Adipocyte (in vitro differentiated cells): ENCODE measurements around the gene RPS16.

Experiments
- DNase-seq: peaks from one replicate; pipeline ENCODE4 v3.0.0-alpha.2; 2015; ENCODE audit warnings: low read depth
- H3K27me3 ChIP-seq: replicated peaks from 2 replicates; pipeline ENCODE4 v1.7.0; 2013; ENCODE audit warnings: mild to moderate bottlenecking, low read length, moderate library complexity; ENCODE audit not compliant: control insufficient read depth, insufficient read depth
- H3K36me3 ChIP-seq: 2 replicates; pipeline ENCODE4 v1.7.0; 2013; ENCODE audit warnings: low read length, mild to moderate bottlenecking, moderate library complexity; ENCODE audit not compliant: control insufficient read depth, insufficient read depth, severe bottlenecking
- H3K4me1 ChIP-seq: 2 replicates; pipeline ENCODE4 v1.7.0; 2013; ENCODE audit warnings: mild to moderate bottlenecking, low read length, moderate library complexity; ENCODE audit not compliant: control insufficient read depth, insufficient read depth
- H3K4me3 ChIP-seq: 2 replicates; pipeline ENCODE4 v1.7.0; 2013; ENCODE audit warnings: mild to moderate bottlenecking, low read length, moderate library complexity
- H3K9ac ChIP-seq: 2 replicates; pipeline ENCODE4 v1.7.0; 2013; ENCODE audit warnings: mild to moderate bottlenecking, low read length, moderate library complexity
- H3K9me3 ChIP-seq: 2 replicates; pipeline ENCODE4 v1.7.0; 2013; ENCODE audit warnings: mild to moderate bottlenecking, low read length, moderate library complexity; ENCODE audit not compliant: control insufficient read depth

The RPS16 gene

GRCh38 chr19:39410831-39411080 is 25.0 kb downstream of the RPS16 start:
- Histone ChIP-seq H3K36me3 (peaks cover 15% of the 10 kb centered on the region), H3K9ac (peak overlapping the region; percentile 100), H3K27me3 (no peaks in the 10 kb centered on the region), H3K9me3 (no peaks in the 10 kb centered on the region), H3K4me1 (peaks cover 48% of the 10 kb centered on the region), H3K4me3 (peak overlapping the region; percentile 99)
- DNase-seq, result no peak

DNA sequence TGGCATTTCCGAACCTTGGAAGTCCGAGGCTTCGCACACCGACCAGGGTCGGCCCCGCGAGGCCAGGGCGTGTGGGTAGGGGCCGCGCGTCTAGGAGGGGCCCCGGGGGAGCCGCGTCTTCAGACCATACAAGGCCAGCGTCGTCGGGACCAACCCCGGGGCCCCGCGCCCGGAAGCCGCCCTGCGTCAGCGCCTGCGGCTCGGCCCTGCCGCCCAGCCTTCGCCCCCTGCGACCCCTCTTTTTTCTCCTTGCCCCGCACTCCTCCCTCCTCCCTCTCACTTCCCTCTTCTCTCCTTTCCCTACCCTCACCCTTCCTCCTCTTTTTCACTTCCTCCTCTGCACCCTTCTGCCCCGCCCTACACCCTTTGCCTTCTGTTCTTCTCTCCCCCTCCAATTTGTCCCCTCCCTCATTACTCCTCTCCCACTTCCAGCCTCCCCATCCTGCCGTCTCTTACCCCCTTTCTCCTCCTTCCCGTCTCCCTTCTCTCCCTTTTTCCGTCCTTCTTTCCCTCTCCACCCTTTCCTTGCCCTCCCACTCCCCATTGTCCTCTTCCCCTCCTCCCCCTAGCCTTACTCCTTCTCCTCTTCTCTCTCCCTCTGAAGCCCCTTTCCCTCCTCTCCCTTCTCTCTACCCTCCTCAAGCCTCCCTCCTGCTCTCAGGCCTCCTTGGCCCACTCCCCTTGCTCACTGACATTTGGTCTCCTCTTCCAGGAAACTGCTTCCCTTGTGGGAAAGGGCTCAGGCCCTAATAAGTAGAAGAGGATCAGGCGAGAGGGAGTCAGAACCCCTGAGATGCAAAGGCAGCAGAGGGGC is 25.5 kb downstream of the RPS16 start:
- Histone ChIP-seq H3K27me3 (no peaks in the 10 kb centered on the region), H3K9ac (peak overlapping the region; percentile 100), H3K4me1 (peaks cover 44% of the 10 kb centered on the region), H3K4me3 (peak overlapping the region; percentile 99), H3K9me3 (no peaks in the 10 kb centered on the region), H3K36me3 (peaks cover 15% of the 10 kb centered on the region)
- peak; percentile 88 for DNase-seq

DNA sequence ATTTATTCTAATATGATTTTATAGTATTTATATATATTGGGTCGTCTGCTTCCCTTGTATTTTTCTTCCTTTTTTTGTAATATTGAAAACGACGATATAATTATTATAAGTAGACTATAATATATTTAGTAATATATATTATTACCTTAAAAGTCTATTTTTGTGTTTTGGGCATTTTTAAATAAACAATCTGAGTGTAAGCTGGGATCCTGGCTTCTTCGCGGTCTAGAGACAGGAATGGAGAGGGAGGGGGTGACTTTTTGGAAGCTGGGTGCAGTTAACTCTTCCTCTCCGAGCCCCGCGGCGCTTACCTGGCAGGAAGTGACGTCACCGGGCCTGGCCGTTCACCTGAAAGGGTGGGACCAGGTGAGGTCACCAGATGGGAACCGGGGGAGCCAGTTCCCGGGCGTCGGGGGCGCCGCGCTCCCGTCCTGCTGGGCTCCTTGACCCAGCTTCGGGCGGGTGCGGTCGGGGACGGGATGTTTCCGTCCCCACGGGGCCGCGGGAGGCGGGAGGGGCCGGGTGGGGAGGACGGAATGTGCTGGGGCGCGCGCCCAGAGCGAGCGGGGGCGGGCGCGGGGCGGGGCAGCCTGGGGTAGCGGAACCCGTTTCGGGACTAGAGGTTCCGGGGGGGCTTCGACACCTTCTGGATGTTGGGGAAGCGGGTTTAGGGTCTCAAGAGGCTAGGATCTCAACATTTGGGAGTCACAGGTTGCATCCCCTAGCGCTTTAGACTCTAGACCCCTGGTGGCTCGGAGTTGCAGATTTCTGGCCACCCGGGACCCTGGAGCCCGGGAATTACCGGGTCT is 26.3 kb downstream of the RPS16 start:
- Histone ChIP-seq H3K27me3 (no peaks in the 10 kb centered on the region), H3K36me3 (peaks cover 15% of the 10 kb centered on the region), H3K4me1 (peaks cover 36% of the 10 kb centered on the region), H3K9ac (peak overlapping the region; percentile 100), H3K9me3 (no peaks in the 10 kb centered on the region), H3K4me3 (peak overlapping the region; percentile 99)
- peak; percentile 93 for DNase-seq

DNA sequence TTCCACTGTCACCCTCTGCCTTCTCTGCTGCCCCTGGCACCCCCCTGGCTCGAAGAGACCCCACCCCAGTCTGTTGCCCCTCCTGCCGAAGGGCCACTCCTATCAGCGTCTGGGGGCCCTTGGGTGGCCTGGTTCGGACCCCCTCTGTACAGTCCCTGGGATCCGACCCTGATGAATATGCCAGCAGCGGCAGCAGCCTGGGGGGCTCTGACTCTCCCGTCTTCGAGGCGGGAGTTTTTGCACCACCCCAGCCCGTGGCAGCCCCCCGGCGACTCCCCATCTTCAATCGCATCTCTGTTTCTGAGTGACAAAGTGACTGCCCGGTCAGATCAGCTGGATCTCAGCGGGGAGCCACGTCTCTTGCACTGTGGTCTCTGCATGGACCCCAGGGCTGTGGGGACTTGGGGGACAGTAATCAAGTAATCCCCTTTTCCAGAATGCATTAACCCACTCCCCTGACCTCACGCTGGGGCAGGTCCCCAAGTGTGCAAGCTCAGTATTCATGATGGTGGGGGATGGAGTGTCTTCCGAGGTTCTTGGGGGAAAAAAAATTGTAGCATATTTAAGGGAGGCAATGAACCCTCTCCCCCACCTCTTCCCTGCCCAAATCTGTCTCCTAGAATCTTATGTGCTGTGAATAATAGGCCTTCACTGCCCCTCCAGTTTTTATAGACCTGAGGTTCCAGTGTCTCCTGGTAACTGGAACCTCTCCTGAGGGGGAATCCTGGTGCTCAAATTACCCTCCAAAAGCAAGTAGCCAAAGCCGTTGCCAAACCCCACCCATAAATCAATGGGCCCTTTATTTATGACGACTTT is 27.1 kb downstream of the RPS16 start:
- Histone ChIP-seq H3K9ac (peak overlapping the region; percentile 100), H3K36me3 (peaks cover 15% of the 10 kb centered on the region), H3K4me1 (peaks cover 34% of the 10 kb centered on the region), H3K27me3 (no peaks in the 10 kb centered on the region), H3K9me3 (no peaks in the 10 kb centered on the region), H3K4me3 (peak overlapping the region; percentile 99)
- DNase-seq, result peak; percentile 64

DNA sequence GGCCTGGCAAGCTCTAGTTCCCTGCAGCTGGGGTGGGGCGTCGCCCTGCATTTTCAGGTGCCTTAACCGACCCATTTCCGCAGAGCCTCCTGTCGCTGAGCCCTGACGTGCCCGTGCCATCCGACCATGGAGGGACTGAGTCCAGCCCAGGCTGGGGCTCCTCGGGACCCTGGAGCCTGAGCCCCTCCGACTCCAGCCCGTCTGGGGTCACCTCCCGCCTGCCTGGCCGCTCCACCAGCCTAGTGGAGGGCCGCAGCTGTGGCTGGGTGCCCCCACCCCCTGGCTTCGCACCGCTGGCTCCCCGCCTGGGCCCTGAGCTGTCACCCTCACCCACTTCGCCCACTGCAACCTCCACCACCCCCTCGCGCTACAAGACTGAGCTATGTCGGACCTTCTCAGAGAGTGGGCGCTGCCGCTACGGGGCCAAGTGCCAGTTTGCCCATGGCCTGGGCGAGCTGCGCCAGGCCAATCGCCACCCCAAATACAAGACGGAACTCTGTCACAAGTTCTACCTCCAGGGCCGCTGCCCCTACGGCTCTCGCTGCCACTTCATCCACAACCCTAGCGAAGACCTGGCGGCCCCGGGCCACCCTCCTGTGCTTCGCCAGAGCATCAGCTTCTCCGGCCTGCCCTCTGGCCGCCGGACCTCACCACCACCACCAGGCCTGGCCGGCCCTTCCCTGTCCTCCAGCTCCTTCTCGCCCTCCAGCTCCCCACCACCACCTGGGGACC is 27.9 kb downstream of the RPS16 start:
- no peaks in the 10 kb centered on the region for H3K27me3 ChIP-seq
- no peaks in the 10 kb centered on the region for H3K9me3 ChIP-seq
- DNase-seq, result peak; percentile 66
- peak overlapping the region; percentile 99 for H3K4me3 ChIP-seq
- H3K36me3 ChIP-seq, result peaks cover 15% of the 10 kb centered on the region
- peaks cover 38% of the 10 kb centered on the region for H3K4me1 ChIP-seq
- H3K9ac ChIP-seq, result peak overlapping the region; percentile 100

DNA sequence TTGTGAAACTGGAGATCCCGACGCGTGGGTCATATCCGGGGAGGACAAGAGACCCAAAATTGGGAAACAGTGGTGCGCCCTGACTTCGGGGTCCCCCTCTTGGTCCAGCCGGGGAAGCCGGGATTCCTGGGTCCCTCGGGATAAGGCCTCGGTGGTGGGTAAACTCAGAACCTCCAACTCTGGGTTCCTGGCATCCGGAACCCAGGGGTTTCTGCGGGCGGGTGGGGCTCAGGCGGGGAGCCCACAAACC is 28.4 kb downstream of the RPS16 start:
- Histone ChIP-seq H3K9me3 (no peaks in the 10 kb centered on the region), H3K4me3 (peak overlapping the region; percentile 99), H3K4me1 (peaks cover 42% of the 10 kb centered on the region), H3K36me3 (peaks cover 15% of the 10 kb centered on the region), H3K9ac (peak overlapping the region; percentile 100), H3K27me3 (no peaks in the 10 kb centered on the region)
- no peak for DNase-seq

DNA sequence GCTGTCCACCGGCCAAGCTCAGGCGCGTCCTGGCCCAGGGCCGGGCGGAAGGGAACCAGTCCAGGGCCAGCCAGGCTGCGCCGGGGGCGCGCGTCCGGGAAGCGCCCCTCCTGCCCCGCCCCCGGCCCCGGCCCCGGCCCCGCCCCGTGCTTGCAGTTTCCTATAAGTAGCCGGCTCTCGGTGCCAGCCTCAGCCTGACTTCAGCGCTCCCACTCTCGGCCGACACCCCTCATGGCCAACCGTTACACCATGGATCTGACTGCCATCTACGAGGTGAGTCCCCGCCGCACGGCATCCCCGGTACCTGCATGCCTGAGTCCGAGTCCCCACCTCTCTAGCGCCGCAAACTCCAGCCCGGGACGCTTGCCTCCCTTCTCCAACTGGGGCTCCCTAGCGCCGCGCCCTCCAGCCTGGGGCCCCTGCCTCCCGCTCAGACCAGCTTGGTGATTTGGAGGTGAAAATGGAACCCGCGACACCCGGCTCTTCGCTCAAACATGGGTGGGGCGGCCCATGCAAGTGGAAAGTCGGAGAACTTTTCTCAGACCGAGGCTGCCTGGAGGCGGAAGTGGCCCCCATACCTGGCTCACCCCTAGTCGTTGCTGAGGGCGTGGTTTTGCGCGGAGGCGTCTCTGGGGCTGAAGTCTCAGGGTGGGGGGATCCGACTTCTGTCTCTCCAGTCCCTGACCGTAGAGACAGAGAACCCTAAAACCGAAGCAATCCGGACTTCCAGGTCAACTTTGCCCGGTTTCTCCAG is 28.9 kb downstream of the RPS16 start, which contains the start of gene ZFP36:
ZFP36 (plus strand) TSS at position 192 of the 754 bp plus-strand sequence; CDS start at position 250, 58 bp downstream.
- peak; percentile 95 for DNase-seq
- H3K9me3 ChIP-seq, result no peaks in the 10 kb centered on the region
- no peaks in the 10 kb centered on the region for H3K27me3 ChIP-seq
- peak within 1 kb of the TSS; percentile 99 for H3K4me3 ChIP-seq
- peaks cover 15% of the 10 kb centered on the region for H3K36me3 ChIP-seq
- peaks cover 47% of the 10 kb centered on the region for H3K4me1 ChIP-seq
- H3K9ac ChIP-seq, result peak within 1 kb of the TSS; percentile 100

GRCh38 chr19:39405958-39406655 is 29.6 kb downstream of the RPS16 start:
- H3K36me3 ChIP-seq, result peaks cover 15% of the 10 kb centered on the region
- no peaks in the 10 kb centered on the region for H3K9me3 ChIP-seq
- H3K27me3 ChIP-seq, result no peaks in the 10 kb centered on the region
- H3K9ac ChIP-seq, result peak overlapping the region; percentile 88
- peak overlapping the region; percentile 83 for H3K4me3 ChIP-seq
- no peak for DNase-seq
- H3K4me1 ChIP-seq, result peaks cover 47% of the 10 kb centered on the region

DNA sequence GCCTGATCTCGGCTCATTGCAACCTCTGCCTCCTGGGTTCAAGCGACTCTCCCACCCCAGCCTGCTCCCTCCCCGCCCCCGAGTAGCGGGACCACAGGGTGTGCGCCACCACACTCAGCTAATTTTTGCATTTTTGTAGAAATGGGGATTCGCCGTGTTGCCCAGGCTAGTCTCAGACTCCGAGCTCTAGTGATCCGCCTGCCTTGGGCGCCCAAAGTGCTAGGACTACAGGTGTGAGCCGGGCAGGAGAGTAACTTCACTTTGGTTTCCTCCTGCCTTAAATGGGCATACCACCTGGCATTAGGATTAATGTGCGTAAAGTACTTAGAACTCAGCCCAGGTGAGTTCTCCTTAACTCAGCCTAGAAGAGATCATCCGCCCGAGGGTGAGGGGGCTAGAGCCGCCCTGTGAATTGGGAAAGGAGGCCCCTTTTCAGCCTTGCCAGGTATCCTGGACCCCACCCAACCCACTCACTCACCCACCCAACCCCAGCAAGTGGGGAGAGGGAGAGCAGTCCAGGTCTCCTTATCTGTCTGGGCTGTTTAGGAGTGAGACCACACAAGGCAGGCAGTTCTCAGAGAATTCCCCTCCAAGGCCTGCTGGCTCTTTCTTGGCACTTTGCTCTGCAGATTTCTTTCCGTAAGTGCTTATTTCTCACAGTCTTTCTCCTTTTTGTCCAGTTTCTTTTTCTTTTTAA is 30.3 kb downstream of the RPS16 start:
- Histone ChIP-seq H3K9ac (peak overlapping the region; percentile 88), H3K4me1 (peaks cover 40% of the 10 kb centered on the region), H3K9me3 (no peaks in the 10 kb centered on the region), H3K36me3 (peaks cover 15% of the 10 kb centered on the region), H3K27me3 (no peaks in the 10 kb centered on the region), H3K4me3 (peak overlapping the region; percentile 83)
- DNase-seq, result peak; percentile 30
